GM12878 (cell line): ENCODE measurements around the gene ACSL1. TPM values are rescaled to one million over a fixed set of nuclear protein-coding genes. Genes with fewer than 3 reads are reported as not detected.

Experiments
- ATAC-seq: fragments of 200-7000 bp; cut with Tn5 transposase; 3 replicates; pipeline ENCODE4 v1.9.1; 2020; ENCODE audit warnings: mild to moderate bottlenecking, moderate library complexity
- BruUV-seq: library from RNA; stranded (reverse); fragments of 400-500 nt; replicated peaks from 2 replicates; lab custom pipeline; 2021; lab: Mats Ljungman, UMichigan
- CTCF ChIA-PET: fragments of 300-600 bp; sonication (Branson Sonifier 250); formaldehyde crosslinking; extraction: SDS; loops from one replicate; lab custom pipeline; 2021; ENCODE audit warnings: inconsistent platforms; lab: Yijun Ruan, JAX
- POLR2A ChIA-PET: fragments of 350-600 bp; formaldehyde crosslinking; extraction: SDS; loops from one replicate; lab custom pipeline; 2021; ENCODE audit warnings: inconsistent platforms; lab: Charles Lee
- RAD21 ChIA-PET: fragments of 300-600 bp; sonication (Branson Sonifier 250); formaldehyde crosslinking; loops from one replicate; lab custom pipeline; 2023; ENCODE audit warnings: antibody characterized with exemption; ENCODE audit not compliant: unreplicated experiment; lab: Charles Lee
- SMC1A ChIA-PET: fragments of 300-600 bp; sonication (Branson Sonifier 250); formaldehyde crosslinking; loops from one replicate; lab custom pipeline; 2023; ENCODE audit not compliant: unreplicated experiment, uncharacterized antibody; lab: Charles Lee
- DNase-seq: peaks from one replicate; pipeline ENCODE4 v3.0.0-alpha.2; 2011; ENCODE audit warnings: low read depth, low spot score
- FAIRE-seq: peaks from 3 replicates; lab custom pipeline; 2011; peaks lifted over from hg19 to GRCh38; lab: Jason Lieb, UNC
- H2AFZ ChIP-seq: 2 replicates; pipeline ENCODE4 v1.6.0; 2011; ENCODE audit warnings: low read depth, low read length, control low read depth; ENCODE audit not compliant: control insufficient read depth
- H3K27ac ChIP-seq: 2 replicates; pipeline ENCODE4 v1.5.1; 2011; ENCODE audit warnings: control low read depth; ENCODE audit not compliant: control insufficient read depth, insufficient read depth
- H3K27me3 ChIP-seq, 2 experiments: replicated peaks in 1 of 2; 2 replicates each; pipeline versions ENCODE4 v1.6.0 to v1.6.1; 2011; ENCODE audit warnings: low read length in 1 of 2; ENCODE audit not compliant: control insufficient read depth in 2 of 2, insufficient read depth in 2 of 2
- H3K36me3 ChIP-seq, 2 experiments: 2 replicates each; pipeline ENCODE4 v1.5.1; 2011; ENCODE audit warnings: low read length in 1 of 2; ENCODE audit not compliant: control insufficient read depth in 2 of 2, insufficient read depth in 2 of 2
- H3K4me1 ChIP-seq: 2 replicates; pipeline ENCODE4 v1.6.1; 2011; ENCODE audit warnings: mild to moderate bottlenecking, low read length, moderate library complexity, mixed read lengths; ENCODE audit not compliant: control insufficient read depth, insufficient read depth
- H3K4me2 ChIP-seq: 2 replicates; pipeline ENCODE4 v1.6.0; 2011; ENCODE audit warnings: control low read depth; ENCODE audit not compliant: control insufficient read depth, insufficient read depth
- H3K4me3 ChIP-seq: fragments of 200-600 bp; sonication (generic); 2 replicates; pipeline ENCODE4 v1.5.1; 2016
- H3K79me2 ChIP-seq: 2 replicates; pipeline ENCODE4 v1.6.0; 2011; ENCODE audit warnings: low read length; ENCODE audit not compliant: control insufficient read depth, insufficient read depth
- H3K9ac ChIP-seq: 2 replicates; pipeline ENCODE4 v1.8.0; 2011; ENCODE audit warnings: low read length, control low read depth, mixed read lengths; ENCODE audit not compliant: control insufficient read depth, insufficient read depth
- H3K9me3 ChIP-seq: replicated peaks from 3 replicates; pipeline ENCODE4 v1.5.1; 2011; ENCODE audit warnings: mild to moderate bottlenecking, low read length; ENCODE audit not compliant: control insufficient read depth, insufficient read depth
- H4K20me1 ChIP-seq: 2 replicates; pipeline ENCODE4 v1.6.0; 2011; ENCODE audit not compliant: control insufficient read depth, insufficient read depth
- BCL11A ChIP-seq: IDR thresholded peaks from 2 replicates; pipeline ENCODE4 v1.6.1; 2011; ENCODE audit warnings: low read depth, low read length
- BHLHE40 ChIP-seq, 2 experiments: fragments of 450-650 bp in 1 of 2; IDR thresholded peaks; 2 replicates each; pipeline ENCODE4 v1.6.1; 2011 to 2017; ENCODE audit warnings: low read depth in 2 of 2, borderline replicate concordance in 1 of 2, improper control_type of control experiment in 1 of 2, low read length in 1 of 2, mild to moderate bottlenecking in 1 of 2
- CBX3 ChIP-seq: fragments of 200-600 bp; sonication (generic); IDR thresholded peaks from 2 replicates; pipeline ENCODE4 v1.6.1; 2016; ENCODE audit warnings: low read depth, borderline replicate concordance
- CHD4 ChIP-seq: fragments of 200-600 bp; sonication (generic); IDR thresholded peaks from 2 replicates; pipeline ENCODE4 v1.6.1; 2016; ENCODE audit warnings: mild to moderate bottlenecking
- EP300 ChIP-seq, 2 experiments: fragments of 150-350 bp in 1 of 2; IDR thresholded peaks; 2 replicates each; pipeline ENCODE4 v1.6.1; 2011 to 2012; ENCODE audit warnings: low read depth in 2 of 2, low read length in 2 of 2, borderline replicate concordance in 1 of 2, improper control_type of control experiment in 1 of 2, inconsistent platforms in 1 of 2; ENCODE audit not compliant: control insufficient read depth in 1 of 2
- HDGF ChIP-seq: fragments of 450-650 bp; IDR thresholded peaks from 2 replicates; pipeline ENCODE4 v1.6.1; 2016; ENCODE audit warnings: antibody characterized with exemption
- JUNB ChIP-seq: IDR thresholded peaks from 2 replicates; pipeline ENCODE4 v1.6.1; 2016; ENCODE audit warnings: antibody characterized with exemption, mild to moderate bottlenecking
- MTA2 ChIP-seq: fragments of 450-650 bp; IDR thresholded peaks from 2 replicates; pipeline ENCODE4 v1.6.1; 2016; ENCODE audit warnings: low read depth, mild to moderate bottlenecking, moderate library complexity
- NBN ChIP-seq: fragments of 450-650 bp; IDR thresholded peaks from 2 replicates; pipeline ENCODE4 v1.6.1; 2016
- SMAD1 ChIP-seq: fragments of 450-650 bp; IDR thresholded peaks from 2 replicates; pipeline ENCODE4 v1.6.1; 2018; ENCODE audit warnings: mild to moderate bottlenecking, low read depth; ENCODE audit not compliant: partially characterized antibody
- WGBS: methylation state at CpG from one replicate; pipeline ENCODE4 v1.1.6; 2016; ENCODE audit warnings: low lambda C conversion rate; ENCODE audit not compliant: insufficient replicate concordance, insufficient coverage; ENCODE audit errors: missing lambda C conversion rate; 5-methylcytosine and 5-hydroxymethylcytosine counted together
- in situ Hi-C: fragments of 300-500 bp; cut with MboI; formaldehyde crosslinking; loops from 9 replicates; pipeline ENCODE4 v1.14.3; 2018; ENCODE audit warnings: mixed read lengths
- intact Hi-C: fragments of 100-400 bp; cut with micrococcal nuclease; formaldehyde crosslinking; loops from one replicate; pipeline ENCODE4 v1.14.2; 2022; ENCODE audit not compliant: unreplicated experiment
- polyA plus RNA-seq, 11 experiments: library from polyadenylated mRNA; depleted of rRNA in 4 of 11; unstranded in 6 of 11; stranded (reverse) in 5 of 11; fragments of >200 nt; fragmentation: Nextera tagmentation in 4 of 11; fragmentation: Illumina TruSeq in 1 of 11; extraction: Ambion mirVana in 4 of 11; extraction: Trizol in 1 of 11; gene quantifications; 1 replicate in 1 of 11; 2 replicates in 10 of 11; pipeline versions ENCODE4 v1.2.1 to v1.2.3, GENCODE V29; 2011 to 2016; ENCODE audit warnings: inconsistent platforms in 2 of 11, missing spikeins in 2 of 11, low read depth in 1 of 11
- total RNA-seq, 4 experiments: library from RNA; depleted of rRNA in 3 of 4; stranded (reverse); fragments of >200 nt in 3 of 4; fragmentation: Illumina TruSeq in 1 of 4; extraction: Trizol in 1 of 4; gene quantifications; 2 replicates each; pipeline versions ENCODE4 v1.2.1 to v1.2.3, GENCODE V29; 2013 to 2021
- TF ChIP-seq, protein P1 (sequence below): fragments of 450-650 bp; IDR thresholded peaks from 2 replicates; pipeline ENCODE4 v1.6.1; 2018; ENCODE audit warnings: borderline replicate concordance, mild to moderate bottlenecking; ENCODE audit not compliant: partially characterized antibody
- TF ChIP-seq, protein P2 (sequence below): fragments of 450-650 bp; IDR thresholded peaks from 2 replicates; pipeline ENCODE4 v1.6.1; 2017; ENCODE audit warnings: antibody characterized with exemption, mild to moderate bottlenecking, moderate library complexity
- TF ChIP-seq, protein P3 (sequence below): IDR thresholded peaks from 2 replicates; pipeline ENCODE4 v1.6.1; 2011; ENCODE audit warnings: low read depth, low read length, improper control_type of control experiment, borderline replicate concordance

Gene ACSL1
- total and polyA plus RNA-seq, 10 of the 15 experiments (the other 5 are each of a cell fraction or from before 2014, with no cell fraction given) = 30.7 to 68.1 (median 58.7) TPM

DNA sequence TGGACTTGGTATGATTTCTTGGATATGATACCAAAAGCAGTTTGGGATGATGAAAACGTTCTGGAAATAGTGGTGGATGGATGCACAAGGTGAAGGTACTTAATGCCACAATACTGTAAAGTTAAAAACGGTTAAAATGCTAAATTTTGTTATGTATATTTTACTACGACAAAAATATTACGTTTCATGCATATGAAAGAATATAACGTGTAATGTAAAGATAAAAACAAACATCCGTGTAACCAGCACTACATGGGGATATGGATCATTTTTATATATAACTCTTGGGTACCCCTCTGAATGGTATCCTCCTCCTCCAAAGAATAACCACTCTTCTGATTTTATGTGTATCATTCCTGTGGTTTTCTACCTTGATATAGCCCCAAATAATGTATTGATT, 91.0 kb downstream of the ACSL1 start (continued):
- TF ChIP-seq, protein P1, sequence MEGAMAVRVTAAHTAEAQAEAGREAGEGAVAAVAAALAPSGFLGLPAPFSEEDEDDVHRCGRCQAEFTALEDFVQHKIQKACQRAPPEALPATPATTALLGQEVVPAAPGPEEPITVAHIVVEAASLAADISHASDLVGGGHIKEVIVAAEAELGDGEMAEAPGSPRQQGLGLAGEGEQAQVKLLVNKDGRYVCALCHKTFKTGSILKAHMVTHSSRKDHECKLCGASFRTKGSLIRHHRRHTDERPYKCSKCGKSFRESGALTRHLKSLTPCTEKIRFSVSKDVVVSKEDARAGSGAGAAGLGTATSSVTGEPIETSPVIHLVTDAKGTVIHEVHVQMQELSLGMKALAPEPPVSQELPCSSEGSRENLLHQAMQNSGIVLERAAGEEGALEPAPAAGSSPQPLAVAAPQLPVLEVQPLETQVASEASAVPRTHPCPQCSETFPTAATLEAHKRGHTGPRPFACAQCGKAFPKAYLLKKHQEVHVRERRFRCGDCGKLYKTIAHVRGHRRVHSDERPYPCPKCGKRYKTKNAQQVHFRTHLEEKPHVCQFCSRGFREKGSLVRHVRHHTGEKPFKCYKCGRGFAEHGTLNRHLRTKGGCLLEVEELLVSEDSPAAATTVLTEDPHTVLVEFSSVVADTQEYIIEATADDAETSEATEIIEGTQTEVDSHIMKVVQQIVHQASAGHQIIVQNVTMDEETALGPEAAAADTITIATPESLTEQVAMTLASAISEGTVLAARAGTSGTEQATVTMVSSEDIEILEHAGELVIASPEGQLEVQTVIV = no peak
- TF ChIP-seq MTA2 (no peak), NBN (no peak), CHD4 (no peak)

DNA sequence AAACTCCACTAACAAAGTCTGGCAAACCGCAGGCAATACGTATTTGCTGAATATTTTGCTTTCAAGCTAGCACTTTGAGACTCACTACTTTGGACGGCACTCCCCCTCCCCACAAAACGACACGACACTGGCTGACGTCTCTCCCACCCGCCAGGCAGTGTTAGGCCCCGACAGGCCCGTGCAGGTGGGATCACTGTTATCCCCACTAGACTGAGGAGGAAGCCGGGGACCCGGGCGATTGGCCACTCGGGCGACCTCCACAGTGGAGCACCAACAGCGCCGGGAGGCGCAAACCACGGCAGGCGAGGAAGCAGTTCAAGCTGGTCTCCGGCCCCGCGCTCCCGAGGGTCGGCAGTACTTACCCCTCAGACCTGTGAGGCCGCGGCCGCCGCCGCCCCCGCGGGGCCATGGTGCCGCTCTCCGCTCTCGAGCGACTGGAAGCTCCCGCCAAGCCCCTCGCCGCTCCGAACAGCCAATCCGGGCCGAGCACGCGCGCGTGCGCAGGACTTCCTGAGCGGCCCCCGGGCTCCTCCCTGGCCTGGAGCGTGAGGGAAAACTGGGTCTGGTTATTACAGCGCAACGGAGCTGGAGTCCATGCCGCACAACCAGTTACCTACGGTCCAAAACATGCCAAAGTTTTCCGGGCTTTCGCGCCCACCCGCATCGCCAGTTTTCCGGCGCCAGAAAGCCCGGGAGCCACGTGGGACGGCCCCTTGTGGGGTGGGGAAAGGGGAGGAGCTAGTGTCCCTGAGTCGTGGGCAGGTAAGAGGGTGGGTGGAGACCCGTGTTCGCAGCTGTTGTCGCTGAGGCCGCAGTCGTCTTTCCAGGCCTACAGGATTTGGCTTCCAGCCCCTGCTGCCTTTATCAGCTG, 91.9 kb downstream of the ACSL1 start, which contains the start of gene CENPU:
Gene CENPU (minus strand): TSS at position 443 of the 871 bp plus-strand sequence. CDS start 34 bp downstream, at position 409.
- no peaks in the 10 kb centered on the region for H3K27me3 ChIP-seq
- peak within 1 kb of the TSS; percentile 81 for H3K27ac ChIP-seq
- SMC1A ChIA-PET = interaction anchor here (0.7 to 2.5 kb wide), 19 partner anchors 9 to 691 kb away, joined by 3 to 13 read pairs (median 3); partner anchors contain the start of genes CASP3 and PRIMPOL
- peaks cover 43% of the 10 kb centered on the region for H3K79me2 ChIP-seq
- H3K4me3 ChIP-seq = peak within 1 kb of the TSS; percentile 91
- in situ Hi-C loops (loop anchor here (10.0 kb wide), 1 partner anchor 449 kb away; no protein-coding TSS in a partner anchor), intact Hi-C loops (loop anchor here (2.0 to 5.0 kb wide), 5 partner anchors 85 to 467 kb away; partner anchors contain the start of genes CASP3, IRF2 and PRIMPOL)
- H4K20me1 ChIP-seq = no peaks in the 10 kb centered on the region
- H2AFZ ChIP-seq = peak within 1 kb of the TSS; percentile 96
- POLR2A ChIA-PET = interaction anchor here (0.5 to 2.1 kb wide), 13 partner anchors 9 to 469 kb away, joined by 3 to 12 read pairs (median 4); partner anchors contain the start of genes ACSL1, CASP3 and PRIMPOL
- BruUV-seq = no TSS peak
- WGBS = under 1% methylated on average over 68 of the region's 69 CpGs
- ATAC-seq = peak; percentile 93
- CTCF ChIA-PET = interaction anchor here (0.8 to 2.5 kb wide), 16 partner anchors 8 to 482 kb away, joined by 3 to 19 read pairs (median 4); partner anchors contain the start of gene CASP3
- no peaks in the 10 kb centered on the region for H3K9me3 ChIP-seq
- peaks cover 0 to 4% of the 10 kb centered on the region in 2 experiments; a peak in 2 of 4 replicates for H3K36me3 ChIP-seq
- peak; percentile 81 for FAIRE-seq
- H3K4me1 ChIP-seq = peaks cover 9% of the 10 kb centered on the region
- H3K9ac ChIP-seq = peak within 1 kb of the TSS; percentile 95
- RAD21 ChIA-PET = interaction anchor here (0.5 to 3.6 kb wide), 22 partner anchors 9 to 766 kb away, joined by 3 to 23 read pairs (median 4); partner anchors contain the start of genes CASP3, IRF2, PRIMPOL and SLC25A4
- peak; percentile 94 for DNase-seq
- H3K4me2 ChIP-seq = peak within 1 kb of the TSS; percentile 81
- TF ChIP-seq, protein P2, sequence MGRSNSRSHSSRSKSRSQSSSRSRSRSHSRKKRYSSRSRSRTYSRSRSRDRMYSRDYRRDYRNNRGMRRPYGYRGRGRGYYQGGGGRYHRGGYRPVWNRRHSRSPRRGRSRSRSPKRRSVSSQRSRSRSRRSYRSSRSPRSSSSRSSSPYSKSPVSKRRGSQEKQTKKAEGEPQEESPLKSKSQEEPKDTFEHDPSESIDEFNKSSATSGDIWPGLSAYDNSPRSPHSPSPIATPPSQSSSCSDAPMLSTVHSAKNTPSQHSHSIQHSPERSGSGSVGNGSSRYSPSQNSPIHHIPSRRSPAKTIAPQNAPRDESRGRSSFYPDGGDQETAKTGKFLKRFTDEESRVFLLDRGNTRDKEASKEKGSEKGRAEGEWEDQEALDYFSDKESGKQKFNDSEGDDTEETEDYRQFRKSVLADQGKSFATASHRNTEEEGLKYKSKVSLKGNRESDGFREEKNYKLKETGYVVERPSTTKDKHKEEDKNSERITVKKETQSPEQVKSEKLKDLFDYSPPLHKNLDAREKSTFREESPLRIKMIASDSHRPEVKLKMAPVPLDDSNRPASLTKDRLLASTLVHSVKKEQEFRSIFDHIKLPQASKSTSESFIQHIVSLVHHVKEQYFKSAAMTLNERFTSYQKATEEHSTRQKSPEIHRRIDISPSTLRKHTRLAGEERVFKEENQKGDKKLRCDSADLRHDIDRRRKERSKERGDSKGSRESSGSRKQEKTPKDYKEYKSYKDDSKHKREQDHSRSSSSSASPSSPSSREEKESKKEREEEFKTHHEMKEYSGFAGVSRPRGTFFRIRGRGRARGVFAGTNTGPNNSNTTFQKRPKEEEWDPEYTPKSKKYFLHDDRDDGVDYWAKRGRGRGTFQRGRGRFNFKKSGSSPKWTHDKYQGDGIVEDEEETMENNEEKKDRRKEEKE = no peak
- TF ChIP-seq CBX3 (no peak), BCL11A (peak; percentile 47; the same call in 1 of the 2 replicates), EP300 (IDR thresholded peaks at IDR 0.05; ENCODE audit: borderline replicate concordance in 1 of 2, control insufficient read depth in 1 of 2, low read depth in 2 of 2, low read length in 2 of 2) (no peak), BHLHE40 (IDR thresholded peaks at IDR 0.05; ENCODE audit: borderline replicate concordance in 1 of 2, low read depth in 2 of 2, low read length in 1 of 2) (peak in 1 of 2 experiments; percentile 83; a peak in 2 of 4 replicates), HDGF (no peak), SMAD1 (no peak), JUNB (peak; percentile 25; the same call in 1 of the 2 replicates)
- TF ChIP-seq, protein P3, sequence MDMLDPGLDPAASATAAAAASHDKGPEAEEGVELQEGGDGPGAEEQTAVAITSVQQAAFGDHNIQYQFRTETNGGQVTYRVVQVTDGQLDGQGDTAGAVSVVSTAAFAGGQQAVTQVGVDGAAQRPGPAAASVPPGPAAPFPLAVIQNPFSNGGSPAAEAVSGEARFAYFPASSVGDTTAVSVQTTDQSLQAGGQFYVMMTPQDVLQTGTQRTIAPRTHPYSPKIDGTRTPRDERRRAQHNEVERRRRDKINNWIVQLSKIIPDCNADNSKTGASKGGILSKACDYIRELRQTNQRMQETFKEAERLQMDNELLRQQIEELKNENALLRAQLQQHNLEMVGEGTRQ = peak; percentile 22; the same call in 1 of the 2 replicates
